A549 (cell line): Measurements from ENCODE around the gene PHF21B. TPM values are rescaled to one million over a fixed set of nuclear protein-coding genes. Genes with fewer than 3 reads are reported as not detected.

Source experiments
- ATAC-seq, 2 experiments: fragments of 200-7000 bp in 1 of 2; fragments of >200 bp in 1 of 2; cut with Nextera tagmentation in 1 of 2; cut with Tn5 transposase in 1 of 2; 3 replicates each; pipeline versions ENCODE4 v1.8.0 to v1.9.1; 2018 to 2020; ENCODE audit warnings: mild to moderate bottlenecking in 1 of 2, moderate library complexity in 1 of 2
- CTCF ChIA-PET: fragments of 300-600 bp; sonication (Branson Sonifier 250); formaldehyde crosslinking; extraction: SDS; loops from one replicate; lab custom pipeline; 2021; ENCODE audit warnings: antibody characterized with exemption, inconsistent platforms; lab: Yijun Ruan, JAX
- POLR2A ChIA-PET: fragments of 350-600 bp; formaldehyde crosslinking; extraction: SDS; loops from one replicate; lab custom pipeline; 2021; ENCODE audit warnings: antibody characterized with exemption, inconsistent platforms; lab: Yijun Ruan, JAX
- DNase-seq, 2 experiments: peaks; one replicate each; pipeline versions ENCODE4 v3.0.0 to v3.0.0-alpha.2; 2011 to 2016; ENCODE audit warnings: low read depth in 1 of 2, low spot score in 1 of 2
- FAIRE-seq: peaks from 2 replicates; lab custom pipeline; 2011; peaks lifted over from hg19 to GRCh38; lab: Jason Lieb, UNC
- H3K27ac ChIP-seq, 2 experiments: fragments of >200 bp; sonication (Bioruptor Twin); formaldehyde crosslinking; 3 replicates each; pipeline ENCODE4 v1.5.1; 2016 to 2017
- H3K4me1 ChIP-seq: fragments of >200 bp; sonication (Bioruptor Twin); formaldehyde crosslinking; 3 replicates; pipeline ENCODE4 v1.6.1; 2016
- H3K4me2 ChIP-seq: fragments of >200 bp; sonication (Bioruptor Twin); formaldehyde crosslinking; 3 replicates; pipeline ENCODE4 v1.6.1; 2016
- H3K4me3 ChIP-seq: fragments of >200 bp; sonication (Bioruptor Twin); formaldehyde crosslinking; 3 replicates; pipeline ENCODE4 v1.5.1; 2016
- H3K9me3 ChIP-seq: fragments of >200 bp; sonication (Bioruptor Twin); formaldehyde crosslinking; 3 replicates; pipeline ENCODE4 v1.6.1; 2016
- BCL3 ChIP-seq: fragments of >200 bp; sonication (Bioruptor Twin); formaldehyde crosslinking; IDR thresholded peaks from 3 replicates; pipeline ENCODE4 v1.6.1; 2016
- CBX2 ChIP-seq: fragments of 200-600 bp; sonication (generic); IDR thresholded peaks from 2 replicates; pipeline ENCODE4 v1.6.1; 2016; ENCODE audit warnings: low read depth, mild to moderate bottlenecking, borderline replicate concordance
- CHD4 ChIP-seq: fragments of 200-600 bp; sonication (generic); IDR thresholded peaks from 2 replicates; pipeline ENCODE4 v1.6.1; 2016; ENCODE audit warnings: antibody characterized with exemption, mild to moderate bottlenecking, borderline replicate concordance
- EHF ChIP-seq: fragments of 250-450 bp; sonication (Bioruptor Pico); IDR thresholded peaks from 2 replicates; pipeline ENCODE4 v1.5.0; 2020; ENCODE audit warnings: mild to moderate bottlenecking
- ELK1 ChIP-seq: fragments of 150-350 bp; IDR thresholded peaks from 2 replicates; pipeline ENCODE4 v1.6.1; 2014; ENCODE audit warnings: low read depth, mild to moderate bottlenecking, low read length
- EP300 ChIP-seq, 2 experiments: fragments of >200 bp; sonication (Bioruptor Twin); formaldehyde crosslinking; IDR thresholded peaks; 2 replicates in 1 of 2; 3 replicates in 1 of 2; pipeline ENCODE4 v1.6.1; 2016 to 2017
- ESRRA ChIP-seq: fragments of 150-350 bp; IDR thresholded peaks from 2 replicates; pipeline ENCODE4 v1.6.1; 2014; ENCODE audit warnings: mild to moderate bottlenecking, low read length, borderline replicate concordance
- FOSL2 ChIP-seq, 2 experiments: fragments of 450-650 bp in 1 of 2; fragments of >200 bp in 1 of 2; sonication (Bioruptor Twin) in 1 of 2; formaldehyde crosslinking; IDR thresholded peaks; 2 replicates each; pipeline versions ENCODE4 v1.5.0 to v1.6.1; 2016 to 2020; ENCODE audit warnings: mild to moderate bottlenecking in 1 of 2, moderate library complexity in 1 of 2
- GATA3 ChIP-seq: IDR thresholded peaks from 2 replicates; pipeline ENCODE4 v1.6.1; 2012; ENCODE audit warnings: borderline replicate concordance
- HMGXB4 ChIP-seq: fragments of 250-450 bp; sonication (Bioruptor Pico); IDR thresholded peaks from 2 replicates; pipeline ENCODE4 v1.5.0; 2021; ENCODE audit warnings: mild to moderate bottlenecking, moderate library complexity, borderline replicate concordance
- HOXA7 ChIP-seq: fragments of 250-450 bp; sonication (Bioruptor Pico); IDR thresholded peaks from 2 replicates; pipeline ENCODE4 v1.5.0; 2020; ENCODE audit warnings: mild to moderate bottlenecking, moderate library complexity
- HOXB13 ChIP-seq: fragments of 250-450 bp; sonication (Bioruptor Pico); IDR thresholded peaks from 2 replicates; pipeline ENCODE4 v1.5.0; 2020; ENCODE audit warnings: low read depth, mild to moderate bottlenecking, moderate library complexity
- HOXB5 ChIP-seq: fragments of 250-450 bp; sonication (Bioruptor Pico); IDR thresholded peaks from 2 replicates; pipeline ENCODE4 v1.5.0; 2020; ENCODE audit warnings: mild to moderate bottlenecking, moderate library complexity
- KDM5A ChIP-seq: fragments of 200-600 bp; sonication (generic); IDR thresholded peaks from 2 replicates; pipeline ENCODE4 v1.6.1; 2016; ENCODE audit warnings: antibody characterized with exemption, mild to moderate bottlenecking
- MAFK ChIP-seq: fragments of 450-650 bp; IDR thresholded peaks from 2 replicates; pipeline ENCODE4 v1.6.1; 2014; ENCODE audit not compliant: partially characterized antibody
- MYC ChIP-seq: IDR thresholded peaks from 2 replicates; pipeline ENCODE4 v1.6.1; 2012; ENCODE audit warnings: mild to moderate bottlenecking, inconsistent platforms, low read length, improper control_type of control experiment, borderline replicate concordance
- NFE2L2 ChIP-seq: fragments of 150-350 bp; conservative IDR thresholded peaks from 2 replicates; pipeline ENCODE4 v1.6.1; 2014; ENCODE audit warnings: low read length
- NPAS2 ChIP-seq: fragments of 250-450 bp; sonication (Bioruptor Pico); IDR thresholded peaks from 2 replicates; pipeline ENCODE4 v1.8.0; 2022; ENCODE audit warnings: mild to moderate bottlenecking, moderate library complexity, borderline replicate concordance
- NR3C1 ChIP-seq: fragments of >200 bp; sonication (Bioruptor Twin); formaldehyde crosslinking; IDR thresholded peaks from 3 replicates; pipeline ENCODE4 v1.6.1; 2017
- PHF8 ChIP-seq: fragments of 200-600 bp; sonication (generic); IDR thresholded peaks from 2 replicates; pipeline ENCODE4 v1.6.1; 2016; ENCODE audit warnings: low read depth, mild to moderate bottlenecking, antibody characterized with exemption, moderate library complexity, borderline replicate concordance
- RCOR1 ChIP-seq: fragments of 150-350 bp; IDR thresholded peaks from 2 replicates; pipeline ENCODE4 v1.6.1; 2014; ENCODE audit warnings: antibody characterized with exemption, low read length, low read depth
- SMC3 ChIP-seq: fragments of >200 bp; sonication (Bioruptor Twin); formaldehyde crosslinking; IDR thresholded peaks from 3 replicates; pipeline ENCODE4 v1.6.1; 2018; ENCODE audit warnings: inconsistent platforms
- ZFP36 ChIP-seq: fragments of 450-650 bp; IDR thresholded peaks from 2 replicates; pipeline ENCODE4 v1.6.1; 2014; ENCODE audit warnings: borderline replicate concordance; ENCODE audit not compliant: partially characterized antibody
- WGBS: methylation state at CpG from one replicate; pipeline ENCODE4 v1.1.6; 2017; ENCODE audit errors: missing lambda C conversion rate; 5-methylcytosine and 5-hydroxymethylcytosine counted together
- polyA plus RNA-seq, 4 experiments: library from polyadenylated mRNA; depleted of rRNA in 3 of 4; stranded (reverse); fragments of >200 nt; fragmentation: RNase III in 1 of 4; extraction: RNeasy Plus Mini Kit Qiagen cat#74134 plus additional on column Dnase treatment in 1 of 4; gene quantifications; 2 replicates in 3 of 4; 3 replicates in 1 of 4; pipeline ENCODE4 v1.2.3, GENCODE V29; 2011 to 2017
- TF ChIP-seq, protein P1 (sequence below): fragments of >200 bp; sonication (Bioruptor Twin); formaldehyde crosslinking; IDR thresholded peaks from 2 replicates; pipeline ENCODE4 v1.6.1; 2016
- TF ChIP-seq, protein P2 (sequence below): IDR thresholded peaks from 2 replicates; pipeline ENCODE4 v1.6.1; 2012
- TF ChIP-seq, protein P3 (sequence below): fragments of 250-450 bp; sonication (Bioruptor Pico); IDR thresholded peaks from 2 replicates; pipeline ENCODE4 v1.5.0; 2020; ENCODE audit warnings: low read depth, mild to moderate bottlenecking, moderate library complexity
- TF ChIP-seq, protein P4 (sequence below): fragments of >200 bp; sonication (Bioruptor Twin); formaldehyde crosslinking; IDR thresholded peaks from 3 replicates; pipeline ENCODE4 v1.5.1; 2016

The PHF21B gene
- polyA plus RNA-seq, 2 of the 4 experiments (the other 2 are of a cell fraction): 0.50 to 0.70 TPM

DNA sequence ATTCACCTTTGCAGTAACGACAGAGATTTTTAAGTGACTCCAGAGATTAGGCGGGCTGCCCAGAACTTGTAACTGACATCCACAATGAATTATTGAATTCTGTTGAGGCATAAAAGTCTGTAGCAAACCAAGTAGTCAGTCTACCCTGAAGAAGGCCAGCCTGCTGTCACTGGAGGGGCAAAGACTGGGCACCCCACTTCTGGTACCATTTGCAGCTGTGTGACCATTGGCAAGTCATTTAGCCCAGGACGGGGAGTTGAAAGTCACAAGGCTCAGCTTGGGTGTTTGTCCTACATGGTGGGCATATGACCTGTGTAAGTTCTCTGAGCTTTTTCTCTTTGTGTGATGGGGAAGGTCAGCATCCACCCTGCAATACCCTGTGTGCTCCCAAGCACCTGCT is 138.0 kb downstream of the PHF21B start:
- POLR2A ChIA-PET: no interaction called here
- Histone ChIP-seq H3K4me2 (no peak overlapping the region), H3K27ac (no peak overlapping the region), H3K4me1 (peaks cover 12% of the 10 kb centered on the region), H3K4me3 (no peak overlapping the region), H3K9me3 (peaks cover 13% of the 10 kb centered on the region; the same call in 1 of the 3 replicates)
- DNase-seq (no peak), ATAC-seq (no peak), FAIRE-seq (no peak)
- CTCF ChIA-PET: interaction anchor here (1.0 to 1.1 kb wide), 2 partner anchors 15 to 16 kb away, joined by 3 read pairs; no protein-coding TSS in a partner anchor
- 95% methylated on average over 3 of the region's 3 CpGs for WGBS
- TF ChIP-seq ZFP36: no peak
- no peak for TF ChIP-seq ESRRA
- TF ChIP-seq, protein P1, sequence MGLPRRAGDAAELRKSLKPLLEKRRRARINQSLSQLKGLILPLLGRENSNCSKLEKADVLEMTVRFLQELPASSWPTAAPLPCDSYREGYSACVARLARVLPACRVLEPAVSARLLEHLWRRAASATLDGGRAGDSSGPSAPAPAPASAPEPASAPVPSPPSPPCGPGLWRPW: no peak
- TF ChIP-seq, protein P2, sequence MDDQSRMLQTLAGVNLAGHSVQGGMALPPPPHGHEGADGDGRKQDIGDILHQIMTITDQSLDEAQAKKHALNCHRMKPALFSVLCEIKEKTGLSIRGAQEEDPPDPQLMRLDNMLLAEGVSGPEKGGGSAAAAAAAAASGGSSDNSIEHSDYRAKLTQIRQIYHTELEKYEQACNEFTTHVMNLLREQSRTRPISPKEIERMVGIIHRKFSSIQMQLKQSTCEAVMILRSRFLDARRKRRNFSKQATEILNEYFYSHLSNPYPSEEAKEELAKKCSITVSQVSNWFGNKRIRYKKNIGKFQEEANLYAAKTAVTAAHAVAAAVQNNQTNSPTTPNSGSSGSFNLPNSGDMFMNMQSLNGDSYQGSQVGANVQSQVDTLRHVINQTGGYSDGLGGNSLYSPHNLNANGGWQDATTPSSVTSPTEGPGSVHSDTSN: no peak
- no peak for TF ChIP-seq GATA3
- no peak for TF ChIP-seq HOXB5 (CRISPR knock-in tag)
- no peak for TF ChIP-seq BCL3
- no peak for TF ChIP-seq CHD4
- no peak for TF ChIP-seq HOXA7
- TF ChIP-seq, protein P3, sequence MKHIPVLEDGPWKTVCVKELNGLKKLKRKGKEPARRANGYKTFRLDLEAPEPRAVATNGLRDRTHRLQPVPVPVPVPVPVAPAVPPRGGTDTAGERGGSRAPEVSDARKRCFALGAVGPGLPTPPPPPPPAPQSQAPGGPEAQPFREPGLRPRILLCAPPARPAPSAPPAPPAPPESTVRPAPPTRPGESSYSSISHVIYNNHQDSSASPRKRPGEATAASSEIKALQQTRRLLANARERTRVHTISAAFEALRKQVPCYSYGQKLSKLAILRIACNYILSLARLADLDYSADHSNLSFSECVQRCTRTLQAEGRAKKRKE (CRISPR knock-in tag): no peak
- TF ChIP-seq KDM5A: no peak
- TF ChIP-seq NR3C1: no peak

DNA sequence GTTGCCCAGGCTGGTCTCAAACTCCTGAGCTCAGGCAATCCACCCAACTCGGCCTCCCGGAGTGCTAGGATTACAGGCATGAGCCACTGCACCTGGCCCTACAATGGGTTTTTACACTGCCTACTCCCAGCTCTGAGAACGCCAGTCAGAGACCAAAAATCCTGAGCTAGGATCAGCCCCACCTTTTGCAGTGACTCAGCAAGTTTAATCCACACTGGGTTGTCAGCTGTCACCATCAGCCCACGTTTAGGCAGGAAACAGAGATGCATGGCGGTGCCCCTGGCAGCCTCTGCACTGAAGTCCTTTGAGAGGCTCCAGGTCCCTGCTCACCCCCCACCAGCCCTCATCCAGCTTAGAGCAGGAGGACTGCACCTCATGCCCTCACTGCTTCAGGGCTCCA is 139.8 kb downstream of the PHF21B start:
- TF ChIP-seq PHF8 (no peak), NR3C1 (no peak), MYC (no peak), EP300 (IDR thresholded peaks at IDR 0.05) (no peak), NFE2L2 (peak; percentile 86), MAFK (peak; percentile 97), EHF (CRISPR knock-in tag) (no peak), FOSL2 (IDR thresholded peaks at IDR 0.05) (no peak), FOSL2 (CRISPR knock-in tag; IDR thresholded peaks at IDR 0.05) (no peak), NPAS2 (CRISPR knock-in tag) (no peak), ELK1 (no peak), HOXB13 (0 out of 2 replicates have a peak, but pooled peaks have one; percentile 24), HMGXB4 (CRISPR knock-in tag) (no peak), RCOR1 (no peak), SMC3 (no peak), GATA3 (no peak), CBX2 (no peak)
- TF ChIP-seq, protein P4, sequence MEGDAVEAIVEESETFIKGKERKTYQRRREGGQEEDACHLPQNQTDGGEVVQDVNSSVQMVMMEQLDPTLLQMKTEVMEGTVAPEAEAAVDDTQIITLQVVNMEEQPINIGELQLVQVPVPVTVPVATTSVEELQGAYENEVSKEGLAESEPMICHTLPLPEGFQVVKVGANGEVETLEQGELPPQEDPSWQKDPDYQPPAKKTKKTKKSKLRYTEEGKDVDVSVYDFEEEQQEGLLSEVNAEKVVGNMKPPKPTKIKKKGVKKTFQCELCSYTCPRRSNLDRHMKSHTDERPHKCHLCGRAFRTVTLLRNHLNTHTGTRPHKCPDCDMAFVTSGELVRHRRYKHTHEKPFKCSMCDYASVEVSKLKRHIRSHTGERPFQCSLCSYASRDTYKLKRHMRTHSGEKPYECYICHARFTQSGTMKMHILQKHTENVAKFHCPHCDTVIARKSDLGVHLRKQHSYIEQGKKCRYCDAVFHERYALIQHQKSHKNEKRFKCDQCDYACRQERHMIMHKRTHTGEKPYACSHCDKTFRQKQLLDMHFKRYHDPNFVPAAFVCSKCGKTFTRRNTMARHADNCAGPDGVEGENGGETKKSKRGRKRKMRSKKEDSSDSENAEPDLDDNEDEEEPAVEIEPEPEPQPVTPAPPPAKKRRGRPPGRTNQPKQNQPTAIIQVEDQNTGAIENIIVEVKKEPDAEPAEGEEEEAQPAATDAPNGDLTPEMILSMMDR: no peak
- no peak for FAIRE-seq
- H3K27ac ChIP-seq: peak overlapping the region; percentile 81 to 93

More for the DNA sequence above, 139.8 kb downstream of the PHF21B start:
- POLR2A ChIA-PET: no interaction called here
- 45% methylated on average over 4 of the region's 5 CpGs for WGBS
- H3K4me1 ChIP-seq: peaks cover 12% of the 10 kb centered on the region
- peaks cover 13% of the 10 kb centered on the region; the same call in 1 of the 3 replicates for H3K9me3 ChIP-seq
- CTCF ChIA-PET: no interaction called here
- ATAC-seq (peak; percentile 30 to 81; a peak in 3 of 6 replicates), DNase-seq (peak; percentile 27 to 63)
- H3K4me2 ChIP-seq: peak overlapping the region; percentile 19; the same call in 1 of the 3 replicates
- no peak overlapping the region for H3K4me3 ChIP-seq
